G401.6 (cell line): ENCODE measurements around the gene CDY1.
"Not testable (repeated sequence)": the region's sequence is repeated elsewhere in the genome, so short reads cannot be mapped to it uniquely, and the experiment has no call there.

Experiments used
- FAIRE-seq: peaks from 2 replicates; lab custom pipeline; 2012; peaks lifted over from hg19 to GRCh38; lab: Jason Lieb, UNC

CDY1 gene

GRCh38 chrY:25621817-25622216, at the start of gene CDY1:
CDY1 (plus strand) TSS chrY:25622117; CDS start chrY:25622443, 326 bp downstream.
- FAIRE-seq = not testable (repeated sequence)

- FAIRE-seq = not testable (repeated sequence)
Observed at GRCh38 chrY:25593336-25593735, 28.6 kb upstream of the CDY1 start.

- not testable (repeated sequence) for FAIRE-seq
Observed at GRCh38 chrY:25620209-25620608, 1.7 kb upstream of the CDY1 start.

- FAIRE-seq = not testable (repeated sequence)
Observed at GRCh38 chrY:25626524-25626923, 4.6 kb downstream of the CDY1 start.

- FAIRE-seq = not testable (repeated sequence)
Observed at GRCh38 chrY:25630383-25631112, 8.6 kb downstream of the CDY1 start.

GRCh38 chrY:25639852-25640251, 17.9 kb downstream of the CDY1 start:
- not testable (repeated sequence) for FAIRE-seq

GRCh38 chrY:25643024-25643915, 21.4 kb downstream of the CDY1 start:
- FAIRE-seq = not testable (repeated sequence)
